ENCODE results near the gene SAYSD1.

SAYSD1 gene

DNA sequence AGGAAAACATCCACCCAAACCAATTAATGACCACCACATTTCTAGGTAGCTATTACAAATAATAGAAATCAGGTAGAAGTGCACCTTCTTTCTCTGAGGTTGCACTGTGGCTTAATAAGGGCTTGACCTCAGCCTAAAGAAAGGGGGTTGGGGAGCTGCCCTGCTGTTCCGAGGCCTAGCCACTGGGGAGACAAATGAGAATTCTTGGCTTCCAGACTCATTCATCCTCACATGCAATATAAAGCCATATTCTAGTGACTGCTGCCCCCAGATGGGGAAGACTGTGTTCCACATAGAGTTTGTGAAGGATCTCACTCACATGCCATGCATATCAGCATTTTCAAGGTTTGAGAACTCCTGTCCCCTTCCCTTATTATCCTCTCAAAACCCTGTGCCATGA, 22.9 kb downstream of the SAYSD1 start:
- no peaks in the 10 kb centered on the region for H3K36me3 ChIP-seq (ENCODE audit: control insufficient read depth, insufficient read depth, low read length)
- H3K9me3 ChIP-seq (ENCODE audit: control insufficient read depth, low read length): no peaks in the 10 kb centered on the region
- DNase-seq: no peak
- no peak overlapping the region for H3K4me3 ChIP-seq (ENCODE audit: insufficient read depth, low read depth, low read length, poor library complexity, severe bottlenecking)
- H3K27me3 ChIP-seq (replicated peaks; ENCODE audit: control insufficient read depth, insufficient read depth, low read length, poor library complexity, severe bottlenecking): no peaks in the 10 kb centered on the region
- no peak overlapping the region for H3K27ac ChIP-seq (ENCODE audit: insufficient read depth, low read length, poor library complexity, severe bottlenecking)
- no peaks in the 10 kb centered on the region for H3K4me1 ChIP-seq (ENCODE audit: control insufficient read depth, insufficient read depth, low read length, poor library complexity, severe bottlenecking)

DNA sequence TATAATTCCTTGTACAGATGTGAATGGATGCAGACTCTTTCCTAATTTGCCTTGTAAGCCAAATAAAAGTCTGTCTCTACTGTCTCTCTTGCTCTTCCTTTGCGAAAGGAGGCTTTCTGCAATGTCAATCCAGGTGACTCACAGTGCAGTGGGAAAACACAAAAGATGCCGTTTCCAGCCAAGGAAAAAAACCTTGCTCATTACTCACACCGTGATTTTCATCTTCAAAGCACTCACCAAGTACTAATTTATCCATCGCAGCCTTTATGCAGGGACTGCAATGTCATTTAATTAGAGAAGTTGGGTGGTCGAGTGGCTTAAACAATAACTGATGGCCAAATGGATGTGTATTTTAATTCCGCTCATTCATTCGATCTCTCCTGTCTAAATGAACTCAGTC, 23.8 kb downstream of the SAYSD1 start:
- no peak for DNase-seq
- no peaks in the 10 kb centered on the region for H3K9me3 ChIP-seq (ENCODE audit: control insufficient read depth, low read length)
- H3K4me3 ChIP-seq (ENCODE audit: insufficient read depth, low read depth, low read length, poor library complexity, severe bottlenecking): no peak overlapping the region
- no peaks in the 10 kb centered on the region for H3K4me1 ChIP-seq (ENCODE audit: control insufficient read depth, insufficient read depth, low read length, poor library complexity, severe bottlenecking)
- no peaks in the 10 kb centered on the region for H3K27me3 ChIP-seq (replicated peaks; ENCODE audit: control insufficient read depth, insufficient read depth, low read length, poor library complexity, severe bottlenecking)
- H3K36me3 ChIP-seq (ENCODE audit: control insufficient read depth, insufficient read depth, low read length): no peaks in the 10 kb centered on the region
- no peak overlapping the region for H3K27ac ChIP-seq (ENCODE audit: insufficient read depth, low read length, poor library complexity, severe bottlenecking)

DNA sequence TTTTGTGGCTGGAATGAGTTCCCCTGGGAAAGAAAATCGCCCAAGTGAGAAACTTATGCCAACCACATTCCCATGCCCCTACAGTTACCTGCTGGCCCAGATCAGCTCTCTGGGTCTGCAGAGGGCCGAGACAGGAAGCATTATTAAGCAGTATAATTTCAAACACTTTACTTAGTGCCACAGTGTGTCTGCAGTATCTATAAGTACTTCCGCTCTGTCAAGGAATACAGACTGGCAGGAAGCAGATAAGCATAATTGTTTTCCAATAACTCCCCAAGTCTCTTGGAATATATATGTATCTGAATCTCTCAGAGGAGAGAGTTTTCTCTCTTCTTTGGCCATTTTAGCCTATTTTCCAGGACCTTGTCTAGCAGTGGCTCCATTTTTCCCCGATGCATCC, 24.9 kb downstream of the SAYSD1 start:
- no peak overlapping the region for H3K27ac ChIP-seq (ENCODE audit: insufficient read depth, low read length, poor library complexity, severe bottlenecking)
- H3K9me3 ChIP-seq (ENCODE audit: control insufficient read depth, low read length): no peaks in the 10 kb centered on the region
- no peak overlapping the region for H3K4me3 ChIP-seq (ENCODE audit: insufficient read depth, low read depth, low read length, poor library complexity, severe bottlenecking)
- H3K36me3 ChIP-seq (ENCODE audit: control insufficient read depth, insufficient read depth, low read length): no peaks in the 10 kb centered on the region
- H3K27me3 ChIP-seq (replicated peaks; ENCODE audit: control insufficient read depth, insufficient read depth, low read length, poor library complexity, severe bottlenecking): no peaks in the 10 kb centered on the region
- DNase-seq: no peak
- H3K4me1 ChIP-seq (ENCODE audit: control insufficient read depth, insufficient read depth, low read length, poor library complexity, severe bottlenecking): no peaks in the 10 kb centered on the region

GRCh38 chr6:39088331-39088730, 26.7 kb downstream of the SAYSD1 start:
- Histone ChIP-seq H3K27ac (ENCODE audit: insufficient read depth, low read length, poor library complexity, severe bottlenecking) (no peak overlapping the region), H3K4me1 (ENCODE audit: control insufficient read depth, insufficient read depth, low read length, poor library complexity, severe bottlenecking) (no peaks in the 10 kb centered on the region), H3K27me3 (replicated peaks; ENCODE audit: control insufficient read depth, insufficient read depth, low read length, poor library complexity, severe bottlenecking) (no peaks in the 10 kb centered on the region), H3K9me3 (ENCODE audit: control insufficient read depth, low read length) (no peaks in the 10 kb centered on the region), H3K4me3 (ENCODE audit: insufficient read depth, low read depth, low read length, poor library complexity, severe bottlenecking) (no peak overlapping the region), H3K36me3 (ENCODE audit: control insufficient read depth, insufficient read depth, low read length) (no peaks in the 10 kb centered on the region)
- DNase-seq: no peak

- Histone ChIP-seq H3K27me3 (replicated peaks; ENCODE audit: control insufficient read depth, insufficient read depth, low read length, poor library complexity, severe bottlenecking) (no peaks in the 10 kb centered on the region), H3K4me3 (ENCODE audit: insufficient read depth, low read depth, low read length, poor library complexity, severe bottlenecking) (no peak overlapping the region), H3K9me3 (ENCODE audit: control insufficient read depth, low read length) (no peaks in the 10 kb centered on the region), H3K36me3 (ENCODE audit: control insufficient read depth, insufficient read depth, low read length) (no peaks in the 10 kb centered on the region), H3K4me1 (ENCODE audit: control insufficient read depth, insufficient read depth, low read length, poor library complexity, severe bottlenecking) (no peaks in the 10 kb centered on the region), H3K27ac (ENCODE audit: insufficient read depth, low read length, poor library complexity, severe bottlenecking) (no peak overlapping the region)
- DNase-seq: no peak
Measured at GRCh38 chr6:39087197-39087596, 27.8 kb downstream of the SAYSD1 start.

GRCh38 chr6:39086711-39087110, 28.3 kb downstream of the SAYSD1 start:
- no peak overlapping the region for H3K27ac ChIP-seq (ENCODE audit: insufficient read depth, low read length, poor library complexity, severe bottlenecking)
- no peak for DNase-seq
- no peaks in the 10 kb centered on the region for H3K4me1 ChIP-seq (ENCODE audit: control insufficient read depth, insufficient read depth, low read length, poor library complexity, severe bottlenecking)
- no peak overlapping the region for H3K4me3 ChIP-seq (ENCODE audit: insufficient read depth, low read depth, low read length, poor library complexity, severe bottlenecking)
- H3K27me3 ChIP-seq (replicated peaks; ENCODE audit: control insufficient read depth, insufficient read depth, low read length, poor library complexity, severe bottlenecking): no peaks in the 10 kb centered on the region
- H3K9me3 ChIP-seq (ENCODE audit: control insufficient read depth, low read length): no peaks in the 10 kb centered on the region
- no peaks in the 10 kb centered on the region for H3K36me3 ChIP-seq (ENCODE audit: control insufficient read depth, insufficient read depth, low read length)

DNA sequence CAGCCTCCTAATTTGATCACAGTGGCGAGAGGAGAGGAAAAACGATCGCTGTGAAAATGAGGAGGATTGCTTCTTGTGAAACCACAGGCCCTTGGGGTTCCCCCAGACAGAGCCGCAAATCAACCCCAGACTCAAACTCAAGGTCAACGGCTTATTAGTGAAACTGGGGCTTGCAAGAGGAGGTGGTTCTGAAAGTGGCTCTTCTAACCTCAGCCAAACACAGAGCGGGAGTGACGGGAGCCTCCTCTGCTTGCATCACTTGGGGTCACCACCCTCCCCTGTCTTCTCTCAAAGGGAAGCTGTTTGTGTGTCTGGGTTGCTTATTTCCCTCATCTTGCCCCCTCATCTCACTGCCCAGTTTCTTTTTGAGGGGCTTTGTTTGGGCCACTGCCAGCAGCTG, 28.7 kb downstream of the SAYSD1 start:
- no peaks in the 10 kb centered on the region for H3K27me3 ChIP-seq (replicated peaks; ENCODE audit: control insufficient read depth, insufficient read depth, low read length, poor library complexity, severe bottlenecking)
- DNase-seq: no peak

DNA sequence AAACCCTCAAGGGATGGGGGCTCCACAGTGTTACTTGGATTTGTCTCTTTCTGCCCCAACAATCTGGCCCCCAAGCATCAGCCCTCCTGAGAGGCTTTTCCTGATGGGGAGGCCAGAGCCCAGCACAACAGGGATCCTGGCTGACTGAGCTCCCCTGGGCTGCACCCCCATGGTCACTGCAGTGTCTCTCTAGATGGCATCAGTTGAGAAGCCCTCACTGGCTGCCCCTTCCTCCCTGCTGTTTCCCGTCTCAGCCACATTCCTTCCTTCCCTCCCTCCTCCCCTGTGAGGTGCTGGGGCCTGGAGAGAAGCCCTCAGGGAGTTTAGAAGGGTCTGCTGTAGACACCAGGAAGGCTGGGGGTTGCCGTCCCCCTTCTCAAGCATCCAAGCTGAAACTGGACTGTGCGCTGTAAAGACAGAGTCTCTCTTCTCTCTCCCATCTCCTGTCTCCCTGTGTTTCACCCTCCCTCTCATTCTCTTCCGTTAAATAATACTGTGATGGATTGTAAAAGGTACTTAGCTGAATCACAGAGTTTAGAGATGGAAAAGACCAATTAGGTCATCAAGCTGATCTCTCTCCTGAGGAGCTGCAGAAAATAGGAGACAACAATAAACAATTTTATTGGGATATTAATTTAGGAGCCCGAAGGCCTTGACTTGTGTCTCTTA, 29.7 kb downstream of the SAYSD1 start:
- no peaks in the 10 kb centered on the region for H3K9me3 ChIP-seq (ENCODE audit: control insufficient read depth, low read length)
- no peak for DNase-seq

More for the DNA sequence above, 28.7 kb downstream of the SAYSD1 start:
- Histone ChIP-seq H3K9me3 (ENCODE audit: control insufficient read depth, low read length) (no peaks in the 10 kb centered on the region), H3K4me1 (ENCODE audit: control insufficient read depth, insufficient read depth, low read length, poor library complexity, severe bottlenecking) (no peaks in the 10 kb centered on the region), H3K36me3 (ENCODE audit: control insufficient read depth, insufficient read depth, low read length) (no peaks in the 10 kb centered on the region), H3K27ac (ENCODE audit: insufficient read depth, low read length, poor library complexity, severe bottlenecking) (no peak overlapping the region), H3K4me3 (ENCODE audit: insufficient read depth, low read depth, low read length, poor library complexity, severe bottlenecking) (no peak overlapping the region)

DNA sequence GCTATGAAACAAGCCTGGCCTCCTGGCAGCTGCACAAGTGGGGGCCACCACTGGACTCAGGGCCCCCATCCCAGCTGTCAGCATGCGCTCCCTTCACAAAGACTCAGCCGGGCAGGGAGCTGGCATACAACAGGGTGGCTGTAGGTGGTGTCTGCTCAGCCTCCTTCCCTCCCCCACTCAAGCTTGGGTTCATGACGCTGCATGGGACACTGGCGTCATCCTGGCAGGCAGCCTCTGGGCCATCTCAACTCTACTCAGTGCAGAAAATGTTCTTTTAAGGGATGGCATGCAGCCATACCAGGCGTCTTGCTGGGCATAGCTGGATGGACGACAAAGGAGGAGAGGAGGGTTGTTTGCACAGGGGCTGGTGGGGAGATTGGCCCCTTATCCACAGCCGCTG, 30.5 kb downstream of the SAYSD1 start:
- Histone ChIP-seq H3K4me3 (ENCODE audit: insufficient read depth, low read depth, low read length, poor library complexity, severe bottlenecking) (no peak overlapping the region), H3K4me1 (ENCODE audit: control insufficient read depth, insufficient read depth, low read length, poor library complexity, severe bottlenecking) (no peaks in the 10 kb centered on the region), H3K9me3 (ENCODE audit: control insufficient read depth, low read length) (no peaks in the 10 kb centered on the region), H3K36me3 (ENCODE audit: control insufficient read depth, insufficient read depth, low read length) (no peaks in the 10 kb centered on the region), H3K27ac (ENCODE audit: insufficient read depth, low read length, poor library complexity, severe bottlenecking) (no peak overlapping the region), H3K27me3 (replicated peaks; ENCODE audit: control insufficient read depth, insufficient read depth, low read length, poor library complexity, severe bottlenecking) (no peaks in the 10 kb centered on the region)
- DNase-seq: no peak

More for the DNA sequence above, 29.7 kb downstream of the SAYSD1 start:
- H3K36me3 ChIP-seq (ENCODE audit: control insufficient read depth, insufficient read depth, low read length): no peaks in the 10 kb centered on the region
- no peaks in the 10 kb centered on the region for H3K4me1 ChIP-seq (ENCODE audit: control insufficient read depth, insufficient read depth, low read length, poor library complexity, severe bottlenecking)
- H3K27ac ChIP-seq (ENCODE audit: insufficient read depth, low read length, poor library complexity, severe bottlenecking): no peak overlapping the region
- no peak overlapping the region for H3K4me3 ChIP-seq (ENCODE audit: insufficient read depth, low read depth, low read length, poor library complexity, severe bottlenecking)
- H3K27me3 ChIP-seq (replicated peaks; ENCODE audit: control insufficient read depth, insufficient read depth, low read length, poor library complexity, severe bottlenecking): no peaks in the 10 kb centered on the region

DNA sequence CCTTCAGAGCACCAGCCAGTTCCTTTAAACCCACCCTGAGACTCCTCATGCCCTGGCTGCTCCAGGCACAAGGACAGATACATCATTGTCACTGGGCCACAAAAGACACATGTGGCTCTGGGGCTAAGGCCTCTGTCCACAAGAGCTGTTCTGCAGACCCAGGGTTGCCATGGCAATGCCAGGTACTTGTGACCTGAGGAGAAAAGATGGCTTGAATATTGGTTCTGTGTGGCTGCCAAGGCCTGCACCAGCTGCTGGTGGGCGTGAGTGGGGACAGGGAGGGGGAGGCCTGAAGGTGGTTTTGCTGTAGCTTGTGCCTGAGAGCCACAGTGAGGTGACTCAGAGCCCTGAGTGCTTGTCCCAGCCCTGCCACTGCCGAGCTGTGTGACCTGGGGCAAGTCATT, 31.8 kb downstream of the SAYSD1 start:
- Histone ChIP-seq H3K36me3 (ENCODE audit: control insufficient read depth, insufficient read depth, low read length) (no peaks in the 10 kb centered on the region), H3K27me3 (replicated peaks; ENCODE audit: control insufficient read depth, insufficient read depth, low read length, poor library complexity, severe bottlenecking) (no peaks in the 10 kb centered on the region), H3K9me3 (ENCODE audit: control insufficient read depth, low read length) (no peaks in the 10 kb centered on the region), H3K4me1 (ENCODE audit: control insufficient read depth, insufficient read depth, low read length, poor library complexity, severe bottlenecking) (no peaks in the 10 kb centered on the region), H3K4me3 (ENCODE audit: insufficient read depth, low read depth, low read length, poor library complexity, severe bottlenecking) (no peak overlapping the region), H3K27ac (ENCODE audit: insufficient read depth, low read length, poor library complexity, severe bottlenecking) (no peak overlapping the region)
- DNase-seq: no peak

All from effector memory CD4-positive, alpha-beta T cell (primary cell).